Body of pancreas (tissue), 4 donors: ENCODE measurements around the gene PLXDC2. TPM values are rescaled to one million over a fixed set of nuclear protein-coding genes. Genes with fewer than 3 reads are reported as not detected.

Source experiments
- ATAC-seq: fragments of 150-250 bp; one replicate; pipeline ENCODE4 v1.9.1; 2016
- DNase-seq, 4 donors: peaks; one replicate each; pipeline ENCODE4 v3.0.0-alpha.2; 2019
- H3K27ac ChIP-seq, 4 donors: fragments of 200-600 bp; sonication (generic); 1 replicate in 3 of 4; 2 replicates in 1 of 4; pipeline versions ENCODE4 v1.5.1 to v1.6.1; 2016 to 2019; ENCODE audit warnings: mild to moderate bottlenecking in 1 of 4, mixed read lengths in 1 of 4, moderate library complexity in 1 of 4
- H3K27me3 ChIP-seq, 2 donors: fragments of 200-600 bp; sonication (generic); one replicate each; pipeline ENCODE4 v1.6.0; 2016; ENCODE audit warnings: mild to moderate bottlenecking in 1 of 2
- H3K36me3 ChIP-seq, 2 donors: fragments of 200-600 bp; sonication (generic); replicated peaks in 1 of 2; 2 replicates each; pipeline ENCODE4 v1.5.1; 2016; ENCODE audit warnings: low read depth in 2 of 2; ENCODE audit not compliant: insufficient read depth in 1 of 2
- H3K4me1 ChIP-seq: fragments of 200-600 bp; sonication (generic); one replicate; pipeline ENCODE4 v1.6.0; 2016
- H3K4me3 ChIP-seq, 2 donors: fragments of 200-600 bp; sonication (generic); 1 replicate in 1 of 2; 2 replicates in 1 of 2; pipeline ENCODE4 v1.5.1; 2016 to 2019
- H3K9me3 ChIP-seq, 3 donors: fragments of 200-600 bp; sonication (generic); 1 replicate in 2 of 3; 2 replicates in 1 of 3; pipeline ENCODE4 v1.5.1; 2016
- POLR2A ChIP-seq, 3 donors: fragments of 450-650 bp; IDR thresholded peaks; one replicate each; pipeline ENCODE4 v1.6.1; 2016; ENCODE audit warnings: antibody characterized with exemption in 3 of 3, mild to moderate bottlenecking in 2 of 3
- WGBS, 2 donors: methylation state at CpG; one replicate each; pipeline ENCODE4 v1.1.5; 2017; 5-methylcytosine and 5-hydroxymethylcytosine counted together
- intact Hi-C: fragments of 100-400 bp; cut with DNase I; formaldehyde crosslinking; loops from one replicate; pipeline ENCODE4 v1.15.1; 2023
- small RNA-seq: library from RNA; depleted of rRNA; stranded (forward); fragments of <200 nt; gene quantifications from one replicate; pipeline ENCODE3, GENCODE V24; 2016
- total RNA-seq, 2 donors: library from RNA; depleted of rRNA; stranded (reverse); fragments of >200 nt; gene quantifications; one replicate each; pipeline ENCODE4 v1.1.0, GENCODE V29; 2016
- TF ChIP-seq, protein P1 (sequence below), 7 experiments: fragments of 450-650 bp in 4 of 7; fragments of 200-600 bp in 3 of 7; sonication (generic) in 3 of 7; IDR thresholded peaks; one replicate each; pipeline ENCODE4 v1.5.1; 2016 to 2019; ENCODE audit warnings: antibody characterized with exemption in 7 of 7

PLXDC2 gene
- total RNA-seq, 2 donors from 2014 or later: 8.2 to 13.5 TPM

DNA sequence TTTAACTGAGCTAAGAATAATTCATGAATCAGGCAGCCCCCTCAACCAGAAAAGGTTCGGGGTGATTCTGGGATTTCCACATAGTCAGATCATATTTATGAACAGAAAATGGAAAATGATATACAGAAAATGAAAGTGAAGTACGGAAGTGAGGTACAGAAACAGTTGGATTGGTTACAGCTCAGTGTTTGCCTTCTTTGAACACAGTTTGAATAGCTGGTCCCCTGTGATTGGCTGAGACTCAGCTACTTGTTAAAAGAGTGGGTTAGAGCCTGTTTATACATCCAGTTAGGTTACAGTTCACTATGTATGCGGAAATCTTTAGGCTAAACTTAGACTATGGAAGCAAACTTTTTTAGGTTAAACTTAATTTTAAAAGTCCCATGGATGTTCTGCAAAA lies 511.7 kb downstream of the PLXDC2 start:
- no peak overlapping the region for H3K27ac ChIP-seq
- no peaks in the 10 kb centered on the region for H3K36me3 ChIP-seq
- TF ChIP-seq, protein P1, sequence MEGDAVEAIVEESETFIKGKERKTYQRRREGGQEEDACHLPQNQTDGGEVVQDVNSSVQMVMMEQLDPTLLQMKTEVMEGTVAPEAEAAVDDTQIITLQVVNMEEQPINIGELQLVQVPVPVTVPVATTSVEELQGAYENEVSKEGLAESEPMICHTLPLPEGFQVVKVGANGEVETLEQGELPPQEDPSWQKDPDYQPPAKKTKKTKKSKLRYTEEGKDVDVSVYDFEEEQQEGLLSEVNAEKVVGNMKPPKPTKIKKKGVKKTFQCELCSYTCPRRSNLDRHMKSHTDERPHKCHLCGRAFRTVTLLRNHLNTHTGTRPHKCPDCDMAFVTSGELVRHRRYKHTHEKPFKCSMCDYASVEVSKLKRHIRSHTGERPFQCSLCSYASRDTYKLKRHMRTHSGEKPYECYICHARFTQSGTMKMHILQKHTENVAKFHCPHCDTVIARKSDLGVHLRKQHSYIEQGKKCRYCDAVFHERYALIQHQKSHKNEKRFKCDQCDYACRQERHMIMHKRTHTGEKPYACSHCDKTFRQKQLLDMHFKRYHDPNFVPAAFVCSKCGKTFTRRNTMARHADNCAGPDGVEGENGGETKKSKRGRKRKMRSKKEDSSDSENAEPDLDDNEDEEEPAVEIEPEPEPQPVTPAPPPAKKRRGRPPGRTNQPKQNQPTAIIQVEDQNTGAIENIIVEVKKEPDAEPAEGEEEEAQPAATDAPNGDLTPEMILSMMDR (IDR thresholded peaks at IDR 0.05): no peak
- no peak for TF ChIP-seq POLR2A (IDR thresholded peaks at IDR 0.05)
- ATAC-seq (no peak), DNase-seq (no peak)
- WGBS, 2 donors: 65 to 69% methylated on average over 3 of the region's 3 CpGs
- intact Hi-C loops: no loop called here
- no peaks in the 10 kb centered on the region for H3K9me3 ChIP-seq
- H3K4me3 ChIP-seq: no peak overlapping the region
- H3K4me1 ChIP-seq: no peaks in the 10 kb centered on the region
- no peaks in the 10 kb centered on the region for H3K27me3 ChIP-seq

DNA sequence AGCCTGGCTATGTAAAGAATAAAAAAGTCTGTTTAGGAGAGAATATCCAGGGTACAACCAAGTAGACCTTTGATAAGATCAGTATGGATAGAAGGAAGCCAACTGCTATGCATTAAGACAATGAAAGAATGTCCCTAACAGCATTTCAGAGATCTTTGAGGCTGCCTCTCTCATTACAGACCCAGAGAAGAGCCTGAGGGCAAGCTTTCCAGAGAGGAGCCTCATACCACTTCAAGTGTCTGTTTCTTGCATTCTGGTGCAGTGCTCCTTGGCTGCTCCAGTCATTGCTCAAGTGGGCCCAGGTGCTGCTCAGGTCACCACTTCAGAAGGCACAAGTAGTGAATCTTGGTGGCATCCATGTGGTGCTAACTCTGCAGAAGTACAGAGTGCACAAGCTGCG lies 514.0 kb downstream of the PLXDC2 start:
- H3K36me3 ChIP-seq: no peaks in the 10 kb centered on the region
- 73% methylated on average over 1 of the region's 1 CpG; no CpG with 5 or more reads in 1 of the 2 donors for WGBS, 2 donors
- intact Hi-C loops: no loop called here
- no peaks in the 10 kb centered on the region for H3K9me3 ChIP-seq
- H3K4me1 ChIP-seq: no peaks in the 10 kb centered on the region
- H3K27ac ChIP-seq: no peak overlapping the region
- TF ChIP-seq POLR2A (IDR thresholded peaks at IDR 0.05): no peak
- TF ChIP-seq, protein P1 (IDR thresholded peaks at IDR 0.05): no peak
- no peak overlapping the region for H3K4me3 ChIP-seq
- ATAC-seq: no peak
- H3K27me3 ChIP-seq: no peaks in the 10 kb centered on the region
- no peak for DNase-seq

DNA sequence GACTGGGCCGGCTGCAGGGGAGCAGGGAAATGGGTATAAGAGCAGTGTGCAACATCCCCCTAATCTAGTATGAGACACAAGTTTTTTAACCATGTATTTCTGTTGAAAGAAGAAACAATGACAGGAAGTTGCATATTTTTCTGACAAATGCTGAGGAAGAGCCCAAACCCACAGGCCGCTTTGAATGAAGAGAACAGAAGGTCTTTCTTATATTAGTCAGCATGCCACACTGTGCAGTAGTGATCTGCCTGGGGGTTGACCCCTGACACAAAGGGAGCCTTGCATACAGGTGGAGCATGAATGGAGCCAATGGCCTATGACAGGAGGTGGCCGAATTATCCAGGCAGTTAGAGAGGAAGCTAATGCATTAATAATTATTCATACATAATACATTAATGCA lies 518.3 kb downstream of the PLXDC2 start:
- H3K4me3 ChIP-seq: no peak overlapping the region
- no peaks in the 10 kb centered on the region for H3K4me1 ChIP-seq
- 58 to 74% methylated on average over 3 of the region's 3 CpGs for WGBS, 2 donors
- no peaks in the 10 kb centered on the region for H3K36me3 ChIP-seq
- TF ChIP-seq POLR2A (IDR thresholded peaks at IDR 0.05): no peak
- no peaks in the 10 kb centered on the region for H3K9me3 ChIP-seq
- H3K27me3 ChIP-seq: no peaks in the 10 kb centered on the region
- no peak overlapping the region for H3K27ac ChIP-seq
- ATAC-seq: no peak
- intact Hi-C loops: no loop called here
- DNase-seq: no peak

Small RNA genes lying within 50 kb of the gene (small RNA-seq; reads per million reads assigned to genes)
- not detected for gene RNU6-1212P
